Brain microvascular endothelial cell (primary cell): Measurements from ENCODE around the gene IL2RA.
A peak's percentile ranks its signal among the peaks of the same experiment; 100 is the strongest.

Source experiments
- DNase-seq: peaks from one replicate; pipeline ENCODE4 v3.0.0-alpha.2; 2020
- H3K27ac ChIP-seq: fragments of 250-450 bp; sonication (Bioruptor Pico); 2 replicates; pipeline ENCODE4 v1.5.1; 2020; ENCODE audit warnings: mild to moderate bottlenecking, moderate library complexity
- H3K27me3 ChIP-seq: fragments of 250-450 bp; sonication (Bioruptor Pico); replicated peaks from 2 replicates; pipeline ENCODE4 v1.5.1; 2020; ENCODE audit warnings: mild to moderate bottlenecking
- H3K36me3 ChIP-seq: fragments of 250-450 bp; sonication (Bioruptor Pico); replicated peaks from 2 replicates; pipeline ENCODE4 v1.5.1; 2020; ENCODE audit warnings: mild to moderate bottlenecking
- H3K4me3 ChIP-seq: 2 replicates; pipeline ENCODE4 v1.5.1; 2011; ENCODE audit warnings: low read depth, mild to moderate bottlenecking, control low read depth, low read length, moderate library complexity
- CTCF ChIP-seq: IDR thresholded peaks from 2 replicates; pipeline ENCODE4 v1.5.1; 2011; ENCODE audit warnings: low read depth, mild to moderate bottlenecking, moderate library complexity, low read length, control low read depth, inconsistent platforms; ENCODE audit errors: missing control alignments
- in situ Hi-C: cut with HindIII; loops from 2 replicates; pipeline ENCODE4 v1.10.0; 2017; ENCODE audit warnings: low sequenced_read_pairs, low pct_ligation_motif_present

The IL2RA gene

GRCh38 chr10:6095810-6096570 is 33.8 kb upstream of the IL2RA start:
- H3K36me3 ChIP-seq = no peaks in the 10 kb centered on the region
- DNase-seq = no peak
- no peak for TF ChIP-seq CTCF
- in situ Hi-C loops = no loop called here
- H3K4me3 ChIP-seq = no peak overlapping the region
- H3K27ac ChIP-seq = no peak overlapping the region
- no peaks in the 10 kb centered on the region for H3K27me3 ChIP-seq

GRCh38 chr10:6092731-6093130 is 30.6 kb upstream of the IL2RA start:
- H3K36me3 ChIP-seq = no peaks in the 10 kb centered on the region
- in situ Hi-C loops = no loop called here
- DNase-seq = no peak
- H3K4me3 ChIP-seq = no peak overlapping the region
- no peak for TF ChIP-seq CTCF
- no peaks in the 10 kb centered on the region for H3K27me3 ChIP-seq
- no peak overlapping the region for H3K27ac ChIP-seq

GRCh38 chr10:6091630-6092029 is 29.5 kb upstream of the IL2RA start:
- DNase-seq = no peak
- no peak for TF ChIP-seq CTCF
- in situ Hi-C loops = no loop called here
- H3K4me3 ChIP-seq = no peak overlapping the region
- no peak overlapping the region for H3K27ac ChIP-seq
- no peaks in the 10 kb centered on the region for H3K27me3 ChIP-seq
- H3K36me3 ChIP-seq = no peaks in the 10 kb centered on the region

DNA sequence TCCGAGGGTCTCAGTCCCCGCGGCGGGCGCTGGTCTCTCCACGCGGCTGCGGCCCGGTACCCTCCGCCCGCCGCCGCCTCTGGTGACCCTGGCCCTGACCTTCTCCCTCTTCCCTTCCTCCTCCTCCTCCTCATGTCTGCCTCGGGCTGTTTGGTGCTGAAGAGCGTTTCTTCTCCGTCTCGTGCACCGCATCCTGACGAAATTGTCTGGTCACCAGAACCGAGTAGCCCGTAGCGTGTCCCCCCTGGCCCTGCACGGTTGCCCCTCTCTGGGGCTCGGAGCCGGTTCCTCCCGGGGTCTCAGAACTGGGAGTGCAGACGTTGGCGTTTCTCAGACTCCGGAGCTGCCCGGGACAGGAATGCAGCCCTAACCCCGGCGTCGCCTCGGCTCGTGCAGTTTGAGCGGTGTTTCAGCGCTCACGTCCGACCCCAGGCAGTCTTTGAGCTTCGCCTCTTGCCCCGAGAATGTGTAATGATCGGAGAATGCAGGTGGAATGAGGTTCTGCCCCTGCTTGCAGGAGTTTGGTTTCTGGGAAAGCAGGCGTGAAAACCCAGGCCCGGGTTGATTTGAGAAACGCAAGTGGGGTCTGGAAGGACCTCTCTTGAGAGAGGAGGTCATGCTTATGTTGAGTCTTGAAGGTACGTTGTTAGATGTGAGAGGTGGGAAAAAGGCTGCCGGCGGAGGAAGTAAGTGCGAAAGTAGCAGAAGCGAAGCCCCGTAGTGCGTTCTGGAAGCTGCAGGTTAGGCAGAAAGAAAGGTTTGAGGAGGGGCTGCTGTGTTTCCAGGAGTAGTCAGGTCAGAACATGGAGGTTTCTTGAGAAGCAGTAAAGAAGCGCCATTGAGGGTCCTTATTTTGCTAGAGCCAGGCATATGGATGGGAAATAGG is 27.4 kb upstream of the IL2RA start:
- no peak for TF ChIP-seq CTCF
- no peaks in the 10 kb centered on the region for H3K36me3 ChIP-seq
- peak overlapping the region; percentile 66 for H3K27ac ChIP-seq
- in situ Hi-C loops = no loop called here
- no peaks in the 10 kb centered on the region for H3K27me3 ChIP-seq
- H3K4me3 ChIP-seq = peak overlapping the region; percentile 90
- no peak for DNase-seq

GRCh38 chr10:6088721-6089333 is 26.7 kb upstream of the IL2RA start, which contains the start of gene RBM17:
Gene RBM17, plus strand, starts transcription at chr10:6089034. Its CDS starts 8,032 bp downstream, at chr10:6097066.
- H3K27ac ChIP-seq = peak within 1 kb of the TSS; percentile 66
- no peaks in the 10 kb centered on the region for H3K27me3 ChIP-seq
- H3K4me3 ChIP-seq = peak within 1 kb of the TSS; percentile 90
- TF ChIP-seq CTCF = peak; percentile 99
- DNase-seq = peak; percentile 93
- in situ Hi-C loops = no loop called here
- H3K36me3 ChIP-seq = no peaks in the 10 kb centered on the region
